Stimulated activated CD8-positive, alpha-beta memory T cell treated with anti-CD3 and anti-CD28 coated beads, Interleukin-15, amount 100 ng/mL, for 1 hour (primary cell): ENCODE measurements around the gene PAIP2.
"Not testable (repeated sequence)": the region's sequence is repeated elsewhere in the genome, so short reads cannot be mapped to it uniquely, and the experiment has no call there.

Experiments
- DNase-seq: peaks from one replicate; pipeline ENCODE4 v3.0.0-alpha.2; 2020; ENCODE audit warnings: low read depth

Gene PAIP2

GRCh38 chr5:139392324-139392677 is 50.6 kb downstream of the PAIP2 start:
- no peak for DNase-seq

- DNase-seq = peak; percentile 57
Measured at GRCh38 chr5:139392678-139393496, 51.2 kb downstream of the PAIP2 start.

GRCh38 chr5:139393497-139394122 is 52.0 kb downstream of the PAIP2 start:
- DNase-seq = no peak

GRCh38 chr5:139394123-139394653 is 52.5 kb downstream of the PAIP2 start:
- DNase-seq = no peak

- no peak for DNase-seq
Measured at GRCh38 chr5:139394654-139395566, 53.3 kb downstream of the PAIP2 start, which contains the start of gene PROB1. TSS of gene PROB1 (minus strand) at chr5:139395104. CDS start at chr5:139395081, 23 bp downstream.

GRCh38 chr5:139395844-139396640 is 54.4 kb downstream of the PAIP2 start:
- no peak for DNase-seq

- DNase-seq = no peak
Measured at GRCh38 chr5:139396691-139397090, 55.0 kb downstream of the PAIP2 start.

- no peak for DNase-seq
Measured at GRCh38 chr5:139397921-139398320, 56.3 kb downstream of the PAIP2 start.

GRCh38 chr5:139399501-139400121 is 58.0 kb downstream of the PAIP2 start:
- no peak for DNase-seq

GRCh38 chr5:139401546-139401945 is 59.9 kb downstream of the PAIP2 start:
- DNase-seq = no peak

GRCh38 chr5:139402561-139403158 is 61.0 kb downstream of the PAIP2 start:
- no peak for DNase-seq

GRCh38 chr5:139403418-139403786 is 61.7 kb downstream of the PAIP2 start:
- DNase-seq = no peak

GRCh38 chr5:139403787-139404483 is 62.3 kb downstream of the PAIP2 start, which contains the start of gene SPATA24:
TSS of gene SPATA24 (minus strand) at chr5:139404089. CDS start at chr5:139404060, 29 bp downstream.
- peak; percentile 96 for DNase-seq

GRCh38 chr5:139404484-139404840 is 62.8 kb downstream of the PAIP2 start:
- DNase-seq = no peak

- no peak for DNase-seq
Measured at GRCh38 chr5:139406963-139407362, 65.3 kb downstream of the PAIP2 start.

- no peak for DNase-seq
Measured at GRCh38 chr5:139407517-139407916, 65.9 kb downstream of the PAIP2 start.

GRCh38 chr5:139408191-139408590 is 66.5 kb downstream of the PAIP2 start:
- DNase-seq = no peak

- not testable (repeated sequence) for DNase-seq
Measured at GRCh38 chr5:139409116-139409515, 67.5 kb downstream of the PAIP2 start.

GRCh38 chr5:139410121-139410992 is 68.7 kb downstream of the PAIP2 start:
- DNase-seq = no peak
